Calu3 (cell line): ENCODE measurements around the gene DSTYK. TPM values are rescaled to one million over a fixed set of nuclear protein-coding genes. Genes with fewer than 3 reads are reported as not detected.

Experiments used
- BruUV-seq: library from RNA; stranded (reverse); fragments of 400-500 nt; replicated peaks from 2 replicates; lab custom pipeline; 2021; lab: Mats Ljungman, UMichigan
- CTCF ChIA-PET: fragments of 300-600 bp; sonication (Branson Sonifier 250); formaldehyde crosslinking; loops from one replicate; lab custom pipeline; 2022; ENCODE audit warnings: antibody characterized with exemption; lab: Charles Lee
- DNase-seq: peaks from one replicate; pipeline ENCODE4 v3.0.0; 2022
- H3K27ac Mint-ChIP-seq: one replicate; pipeline ENCODE4 v1.8.0; 2022; ENCODE audit warnings: mixed read lengths; ENCODE audit not compliant: unreplicated experiment
- H3K27me3 Mint-ChIP-seq: one replicate; pipeline ENCODE4 v1.8.0; 2022; ENCODE audit warnings: mixed read lengths; ENCODE audit not compliant: unreplicated experiment
- H3K36me3 Mint-ChIP-seq: one replicate; pipeline ENCODE4 v1.8.0; 2022; ENCODE audit warnings: mild to moderate bottlenecking, moderate library complexity, mixed read lengths; ENCODE audit not compliant: insufficient read depth, unreplicated experiment
- H3K4me1 Mint-ChIP-seq: one replicate; pipeline ENCODE4 v1.8.0; 2022; ENCODE audit warnings: mild to moderate bottlenecking, low read depth, mixed read lengths; ENCODE audit not compliant: unreplicated experiment
- H3K4me3 Mint-ChIP-seq: one replicate; pipeline ENCODE4 v1.8.0; 2022; ENCODE audit warnings: mild to moderate bottlenecking, low read depth, moderate library complexity, mixed read lengths; ENCODE audit not compliant: unreplicated experiment
- H3K9me3 Mint-ChIP-seq: one replicate; pipeline ENCODE4 v1.8.0; 2022; ENCODE audit warnings: low read depth, mixed read lengths; ENCODE audit not compliant: unreplicated experiment
- intact Hi-C: fragments of 100-400 bp; cut with micrococcal nuclease; formaldehyde crosslinking; loops from one replicate; pipeline ENCODE4 v1.10.0; 2022; ENCODE audit not compliant: unreplicated experiment
- total RNA-seq: library from RNA; stranded (reverse); gene quantifications from 2 replicates; pipeline ENCODE4 v1.2.3, GENCODE V29; 2022
- TF ChIP-seq, protein P1 (sequence below): fragments of 200-600 bp; IDR thresholded peaks from one replicate; pipeline ENCODE4 v1.8.0; 2022; ENCODE audit warnings: antibody characterized with exemption; ENCODE audit not compliant: unreplicated experiment

The DSTYK gene
- total RNA-seq, 1 experiment from 2014 or later: 8.3 TPM

DNA sequence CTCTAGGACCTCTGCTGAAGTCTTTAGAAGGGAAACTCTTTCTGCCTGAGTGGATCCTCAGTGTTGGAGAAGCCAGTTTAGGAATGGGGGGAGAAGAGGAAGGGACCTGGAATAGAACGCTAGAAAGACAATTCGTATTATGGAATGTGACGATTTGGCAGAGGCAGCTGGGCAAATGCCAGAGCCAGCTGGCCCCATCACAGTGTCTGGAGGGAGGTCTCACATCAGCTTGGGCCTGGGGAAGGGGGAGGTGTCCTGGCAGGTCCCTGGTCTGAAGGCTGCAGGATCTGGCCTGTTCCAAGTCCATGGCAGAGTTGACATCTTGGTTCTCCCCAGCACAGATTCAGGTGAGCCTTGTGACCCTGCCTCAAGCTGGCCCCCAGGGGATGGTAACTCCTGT, 27.6 kb upstream of the DSTYK start:
- Mint-ChIP-seq H3K27me3 (no peaks in the 10 kb centered on the region), H3K9me3 (no peaks in the 10 kb centered on the region), H3K4me3 (no peak overlapping the region), H3K36me3 (no peaks in the 10 kb centered on the region), H3K4me1 (no peaks in the 10 kb centered on the region), H3K27ac (no peak overlapping the region)
- no peak for DNase-seq
- CTCF ChIA-PET: no interaction called here
- TF ChIP-seq, protein P1, sequence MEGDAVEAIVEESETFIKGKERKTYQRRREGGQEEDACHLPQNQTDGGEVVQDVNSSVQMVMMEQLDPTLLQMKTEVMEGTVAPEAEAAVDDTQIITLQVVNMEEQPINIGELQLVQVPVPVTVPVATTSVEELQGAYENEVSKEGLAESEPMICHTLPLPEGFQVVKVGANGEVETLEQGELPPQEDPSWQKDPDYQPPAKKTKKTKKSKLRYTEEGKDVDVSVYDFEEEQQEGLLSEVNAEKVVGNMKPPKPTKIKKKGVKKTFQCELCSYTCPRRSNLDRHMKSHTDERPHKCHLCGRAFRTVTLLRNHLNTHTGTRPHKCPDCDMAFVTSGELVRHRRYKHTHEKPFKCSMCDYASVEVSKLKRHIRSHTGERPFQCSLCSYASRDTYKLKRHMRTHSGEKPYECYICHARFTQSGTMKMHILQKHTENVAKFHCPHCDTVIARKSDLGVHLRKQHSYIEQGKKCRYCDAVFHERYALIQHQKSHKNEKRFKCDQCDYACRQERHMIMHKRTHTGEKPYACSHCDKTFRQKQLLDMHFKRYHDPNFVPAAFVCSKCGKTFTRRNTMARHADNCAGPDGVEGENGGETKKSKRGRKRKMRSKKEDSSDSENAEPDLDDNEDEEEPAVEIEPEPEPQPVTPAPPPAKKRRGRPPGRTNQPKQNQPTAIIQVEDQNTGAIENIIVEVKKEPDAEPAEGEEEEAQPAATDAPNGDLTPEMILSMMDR: no peak
- intact Hi-C loops: no loop called here
- no TSS peak for BruUV-seq

GRCh38 chr1:205237526-205238484, 26.3 kb upstream of the DSTYK start:
- no peak overlapping the region for H3K27ac Mint-ChIP-seq
- BruUV-seq: no TSS peak
- intact Hi-C loops: no loop called here
- CTCF ChIA-PET: interaction anchor here (1.9 kb wide), 1 partner anchor 9 kb away, joined by 5 read pairs; no protein-coding TSS in a partner anchor
- H3K36me3 Mint-ChIP-seq: no peaks in the 10 kb centered on the region
- H3K9me3 Mint-ChIP-seq: no peaks in the 10 kb centered on the region
- H3K27me3 Mint-ChIP-seq: no peaks in the 10 kb centered on the region
- no peaks in the 10 kb centered on the region for H3K4me1 Mint-ChIP-seq
- TF ChIP-seq, protein P1: no peak
- no peak overlapping the region for H3K4me3 Mint-ChIP-seq
- no peak for DNase-seq

DNA sequence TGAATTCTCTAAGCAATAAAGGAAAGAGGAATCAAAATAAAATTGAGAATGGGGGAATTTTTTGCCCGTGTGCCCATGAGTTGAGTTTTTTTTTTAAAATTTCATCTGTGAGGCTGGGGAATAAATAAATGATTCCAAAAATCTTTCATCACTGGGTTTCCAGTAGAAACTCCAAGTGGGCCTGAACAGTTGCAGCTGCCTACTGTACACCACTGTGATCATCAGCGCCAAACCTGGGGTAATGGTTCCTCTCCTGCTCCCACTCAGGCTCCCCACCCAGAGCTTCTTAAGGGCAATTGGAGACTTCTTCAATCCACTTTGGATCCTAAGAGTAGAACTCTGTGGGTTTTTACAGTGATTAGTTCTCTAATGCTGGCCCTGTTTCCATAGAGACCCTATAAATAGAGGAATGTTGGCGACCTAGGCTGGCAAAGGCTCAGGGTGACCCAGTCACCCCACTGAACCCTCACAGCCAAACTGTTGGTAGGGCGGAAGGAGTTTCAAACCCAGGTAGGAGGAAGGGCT, 25.5 kb upstream of the DSTYK start:
- Mint-ChIP-seq H3K27ac (no peak overlapping the region), H3K4me3 (no peak overlapping the region), H3K27me3 (no peaks in the 10 kb centered on the region), H3K36me3 (no peaks in the 10 kb centered on the region), H3K9me3 (no peaks in the 10 kb centered on the region), H3K4me1 (no peaks in the 10 kb centered on the region)
- TF ChIP-seq, protein P1: no peak
- BruUV-seq: no TSS peak
- intact Hi-C loops: no loop called here
- CTCF ChIA-PET: interaction anchor here (1.9 kb wide), 1 partner anchor 10 kb away, joined by 5 read pairs; no protein-coding TSS in a partner anchor
- DNase-seq: no peak

DNA sequence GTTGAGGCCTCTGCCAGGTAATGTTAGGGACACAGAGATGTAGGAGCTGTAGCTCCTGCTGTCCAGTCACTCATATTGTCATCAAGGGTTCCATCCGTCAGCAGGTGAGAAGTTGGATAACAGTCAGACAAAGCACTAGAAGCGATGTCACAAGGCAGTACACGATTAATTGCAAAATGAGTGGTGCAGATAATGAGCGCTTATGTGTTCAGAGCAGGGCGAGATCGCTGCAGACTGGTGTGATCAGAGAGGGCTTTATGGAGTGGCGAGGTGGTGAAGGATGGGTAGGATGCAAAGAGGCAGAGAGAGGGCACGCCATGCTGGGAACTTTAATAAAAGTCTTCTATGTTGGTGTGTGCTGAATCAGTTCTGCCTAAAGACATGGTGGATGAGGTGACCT, 25.0 kb upstream of the DSTYK start:
- intact Hi-C loops: no loop called here
- H3K27ac Mint-ChIP-seq: no peak overlapping the region
- H3K4me3 Mint-ChIP-seq: no peak overlapping the region
- CTCF ChIA-PET: interaction anchor here (1.9 kb wide), 1 partner anchor 10 kb away, joined by 5 read pairs; no protein-coding TSS in a partner anchor
- H3K9me3 Mint-ChIP-seq: no peaks in the 10 kb centered on the region
- no peaks in the 10 kb centered on the region for H3K27me3 Mint-ChIP-seq
- no peaks in the 10 kb centered on the region for H3K4me1 Mint-ChIP-seq
- TF ChIP-seq, protein P1: no peak
- no TSS peak for BruUV-seq
- DNase-seq: no peak
- H3K36me3 Mint-ChIP-seq: no peaks in the 10 kb centered on the region
